Lower lobe of right lung (tissue), 2 donors: ENCODE results near the gene FBXO34. TPM values are rescaled to one million over a fixed set of nuclear protein-coding genes. Genes with fewer than 3 reads are reported as not detected.

ENCODE experiments used
- ATAC-seq, 2 donors: fragments of 200-7000 bp; cut with Tn5 transposase; one replicate each; pipeline ENCODE4 v1.9.1; 2020 to 2022; ENCODE audit warnings: mild to moderate bottlenecking in 2 of 2, moderate library complexity in 2 of 2
- DNase-seq: peaks from one replicate; pipeline ENCODE4 v3.0.0-alpha.2; 2020
- H3K27ac ChIP-seq: fragments of 200-600 bp; one replicate; pipeline ENCODE4 v1.8.0; 2022
- H3K27me3 ChIP-seq: fragments of 200-600 bp; one replicate; pipeline ENCODE4 v1.8.0; 2022; ENCODE audit warnings: low read depth
- H3K36me3 ChIP-seq: fragments of 200-600 bp; one replicate; pipeline ENCODE4 v1.8.0; 2022; ENCODE audit warnings: mild to moderate bottlenecking
- H3K4me1 ChIP-seq: fragments of 200-600 bp; one replicate; pipeline ENCODE4 v1.8.0; 2022
- H3K4me3 ChIP-seq: fragments of 200-600 bp; one replicate; pipeline ENCODE4 v1.8.0; 2022; ENCODE audit warnings: mild to moderate bottlenecking
- H3K9me3 ChIP-seq: fragments of 200-600 bp; one replicate; pipeline ENCODE4 v1.8.0; 2022
- intact Hi-C: fragments of 100-400 bp; cut with DNase I; formaldehyde crosslinking; loops from one replicate; pipeline ENCODE4 v1.11.0; 2022
- total RNA-seq: library from RNA; stranded (reverse); fragmentation: NEBNext Ultra II Directional; extraction: Animal tissue kit (Norgen Biotek cat#: 25700); gene quantifications from one replicate; pipeline ENCODE4 v1.2.1, GENCODE V29; 2021
- TF ChIP-seq, protein P1 (sequence below): fragments of 200-600 bp; IDR thresholded peaks from one replicate; pipeline ENCODE4 v1.8.0; 2022; ENCODE audit warnings: antibody characterized with exemption, mild to moderate bottlenecking
- donor health status: DM: no; HTN: yes; CAD: no; lungs with severe emphysema.

FBXO34 gene
- total RNA-seq, 1 donor from 2014 or later: 34.7 TPM

DNA sequence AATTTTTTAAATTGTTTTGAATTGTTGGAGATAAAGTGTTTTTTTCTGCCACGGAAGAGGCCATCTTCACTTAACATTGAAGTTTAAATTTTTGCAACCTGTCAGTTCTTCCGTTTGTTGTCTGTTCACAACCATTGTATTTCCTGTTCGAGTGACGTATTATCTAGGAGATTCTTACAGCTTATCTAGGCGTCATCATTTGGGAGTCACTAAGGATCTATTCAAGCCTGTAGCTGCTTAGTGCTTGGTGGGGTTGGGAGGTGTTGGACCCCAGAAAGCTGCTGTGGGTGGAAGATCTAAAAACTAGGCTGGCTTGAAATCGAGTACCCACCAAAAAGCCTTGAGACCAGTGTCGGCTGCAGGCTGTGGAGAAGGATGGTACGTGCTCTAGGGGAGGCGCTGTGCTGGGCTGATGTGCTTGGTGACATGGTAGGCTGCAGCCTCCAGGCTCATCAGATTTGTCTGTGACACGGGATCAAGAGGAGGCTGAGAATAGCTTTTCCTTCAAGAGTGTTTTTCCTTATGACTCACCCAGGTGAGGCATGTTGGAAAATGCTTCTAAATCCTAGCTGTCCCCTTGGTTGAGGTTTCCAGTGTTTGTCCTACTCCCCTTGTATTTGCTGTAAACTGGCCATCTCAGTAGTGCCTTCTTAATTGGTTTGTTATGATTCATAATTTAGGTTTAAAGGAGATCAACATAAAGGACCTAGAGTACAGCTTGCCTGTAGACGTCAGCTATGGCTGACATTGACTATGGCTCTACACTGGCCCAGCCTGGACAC is 82.7 kb downstream of the FBXO34 start:
- TF ChIP-seq, protein P1, sequence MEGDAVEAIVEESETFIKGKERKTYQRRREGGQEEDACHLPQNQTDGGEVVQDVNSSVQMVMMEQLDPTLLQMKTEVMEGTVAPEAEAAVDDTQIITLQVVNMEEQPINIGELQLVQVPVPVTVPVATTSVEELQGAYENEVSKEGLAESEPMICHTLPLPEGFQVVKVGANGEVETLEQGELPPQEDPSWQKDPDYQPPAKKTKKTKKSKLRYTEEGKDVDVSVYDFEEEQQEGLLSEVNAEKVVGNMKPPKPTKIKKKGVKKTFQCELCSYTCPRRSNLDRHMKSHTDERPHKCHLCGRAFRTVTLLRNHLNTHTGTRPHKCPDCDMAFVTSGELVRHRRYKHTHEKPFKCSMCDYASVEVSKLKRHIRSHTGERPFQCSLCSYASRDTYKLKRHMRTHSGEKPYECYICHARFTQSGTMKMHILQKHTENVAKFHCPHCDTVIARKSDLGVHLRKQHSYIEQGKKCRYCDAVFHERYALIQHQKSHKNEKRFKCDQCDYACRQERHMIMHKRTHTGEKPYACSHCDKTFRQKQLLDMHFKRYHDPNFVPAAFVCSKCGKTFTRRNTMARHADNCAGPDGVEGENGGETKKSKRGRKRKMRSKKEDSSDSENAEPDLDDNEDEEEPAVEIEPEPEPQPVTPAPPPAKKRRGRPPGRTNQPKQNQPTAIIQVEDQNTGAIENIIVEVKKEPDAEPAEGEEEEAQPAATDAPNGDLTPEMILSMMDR: no peak
- H3K36me3 ChIP-seq: peaks cover 45% of the 10 kb centered on the region
- DNase-seq (no peak), ATAC-seq (peak; percentile 29 to 58)
- peaks cover 15% of the 10 kb centered on the region for H3K4me1 ChIP-seq
- no peaks in the 10 kb centered on the region for H3K27me3 ChIP-seq
- no peaks in the 10 kb centered on the region for H3K9me3 ChIP-seq
- intact Hi-C loops: no loop called here
- no peak overlapping the region for H3K4me3 ChIP-seq
- H3K27ac ChIP-seq: no peak overlapping the region

DNA sequence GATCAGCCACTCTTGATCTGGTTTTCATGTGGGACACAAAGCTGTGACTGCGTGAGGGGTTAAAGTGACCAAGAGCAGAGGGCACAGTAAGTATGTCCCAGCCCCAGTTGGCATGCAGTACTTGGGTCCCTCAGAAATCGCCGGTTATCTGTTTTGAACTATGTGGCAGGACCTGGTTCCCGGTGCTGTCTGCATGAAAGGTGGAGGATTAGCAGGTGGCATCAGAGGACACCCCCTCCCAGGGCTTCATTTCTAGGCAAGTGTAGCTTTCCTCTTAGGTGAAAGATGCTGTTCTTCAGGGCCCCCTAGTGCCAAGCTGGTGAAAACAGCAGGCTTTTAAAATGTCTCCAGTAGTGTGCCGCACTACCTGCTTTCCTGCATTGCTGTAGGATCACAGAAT is 83.3 kb downstream of the FBXO34 start:
- no peaks in the 10 kb centered on the region for H3K27me3 ChIP-seq
- H3K36me3 ChIP-seq: peaks cover 45% of the 10 kb centered on the region
- H3K4me3 ChIP-seq: no peak overlapping the region
- H3K4me1 ChIP-seq: peaks cover 15% of the 10 kb centered on the region
- DNase-seq (no peak), ATAC-seq (peak; percentile 80 to 86)
- TF ChIP-seq, protein P1: peak; percentile 59
- intact Hi-C loops: no loop called here
- no peak overlapping the region for H3K27ac ChIP-seq
- no peaks in the 10 kb centered on the region for H3K9me3 ChIP-seq

DNA sequence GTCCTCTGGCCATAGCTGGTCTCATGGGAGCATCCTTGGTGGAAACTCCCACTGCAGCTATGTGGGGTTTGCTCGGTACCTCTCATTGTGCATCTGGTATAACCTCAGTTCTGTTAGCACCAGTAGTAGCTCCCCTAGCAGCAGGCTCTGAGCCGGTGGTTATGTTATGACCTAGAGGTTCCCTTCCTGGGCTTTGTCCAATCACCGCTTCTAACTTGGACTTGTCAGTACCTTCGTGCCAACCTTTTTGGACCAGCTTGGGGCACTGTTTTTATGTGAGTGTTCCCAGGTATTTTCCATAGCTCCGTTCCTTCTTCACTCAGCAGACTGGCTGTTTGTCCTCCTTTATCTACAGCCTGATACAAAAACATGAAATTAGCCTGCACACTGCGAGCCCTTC is 84.7 kb downstream of the FBXO34 start:
- Histone ChIP-seq H3K27ac (no peak overlapping the region), H3K4me1 (peaks cover 15% of the 10 kb centered on the region), H3K4me3 (no peak overlapping the region), H3K36me3 (peaks cover 37% of the 10 kb centered on the region), H3K27me3 (no peaks in the 10 kb centered on the region), H3K9me3 (no peaks in the 10 kb centered on the region)
- intact Hi-C loops: no loop called here
- DNase-seq (no peak), ATAC-seq (no peak)
- TF ChIP-seq, protein P1: no peak

DNA sequence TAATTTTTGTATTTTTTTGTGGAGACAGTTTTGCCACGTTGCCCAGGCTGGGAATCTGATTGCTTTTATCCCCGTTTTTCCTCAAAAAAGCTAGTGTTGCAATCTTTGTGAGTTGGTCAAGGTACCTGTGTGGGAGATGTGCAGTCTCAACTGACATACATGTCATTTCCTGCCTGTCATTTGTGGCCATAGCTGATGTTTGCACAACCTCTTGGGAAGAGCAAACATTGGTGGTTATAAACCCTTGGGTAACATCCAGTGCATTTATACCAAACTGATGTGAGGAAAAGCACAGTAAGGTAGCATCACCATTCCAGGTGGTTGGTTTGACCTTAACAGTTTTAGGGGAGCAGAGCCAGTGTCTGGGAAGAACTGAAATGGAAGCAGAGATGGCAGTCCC is 85.7 kb downstream of the FBXO34 start:
- H3K27me3 ChIP-seq: no peaks in the 10 kb centered on the region
- intact Hi-C loops: no loop called here
- H3K27ac ChIP-seq: no peak overlapping the region
- TF ChIP-seq, protein P1: no peak
- DNase-seq: no peak
- no peak for ATAC-seq
- no peaks in the 10 kb centered on the region for H3K9me3 ChIP-seq
- H3K36me3 ChIP-seq: peaks cover 27% of the 10 kb centered on the region
- peaks cover 15% of the 10 kb centered on the region for H3K4me1 ChIP-seq
- no peak overlapping the region for H3K4me3 ChIP-seq

DNA sequence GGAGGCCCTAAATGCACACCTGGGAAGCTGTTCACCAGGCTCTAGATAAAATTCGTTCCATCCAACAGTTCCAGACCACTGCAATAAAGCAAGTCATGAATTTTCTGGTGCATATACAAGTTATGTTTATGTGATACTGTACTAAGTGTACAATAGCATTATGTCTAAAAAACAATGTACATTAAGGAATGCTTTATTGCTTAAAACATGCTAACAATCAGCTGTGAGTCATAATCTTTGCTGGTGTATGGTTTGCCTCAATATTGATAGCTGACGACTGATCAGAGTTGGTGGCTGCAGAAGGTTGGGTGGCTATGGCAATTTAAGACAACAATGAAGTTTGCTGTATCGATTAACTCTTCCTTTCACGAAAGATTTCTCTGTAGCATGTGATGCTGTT is 88.1 kb downstream of the FBXO34 start:
- Histone ChIP-seq H3K9me3 (no peaks in the 10 kb centered on the region), H3K4me1 (peaks cover 9% of the 10 kb centered on the region), H3K36me3 (peaks cover 8% of the 10 kb centered on the region), H3K27ac (no peak overlapping the region), H3K27me3 (no peaks in the 10 kb centered on the region), H3K4me3 (no peak overlapping the region)
- ATAC-seq (no peak), DNase-seq (no peak)
- TF ChIP-seq, protein P1: no peak
- intact Hi-C loops: no loop called here
